Activated naive CD4-positive, alpha-beta T cell treated with Interleukin-2 at 50 U/mL for 16 hours (primary cell): Measurements from ENCODE around the gene EIF2AK3.
"Not testable (repeated sequence)": the region's sequence is repeated elsewhere in the genome, so short reads cannot be mapped to it uniquely, and the experiment has no call there.

Experiments
- DNase-seq: peaks from one replicate; pipeline ENCODE4 v3.0.0-alpha.2; 2020

Gene EIF2AK3

DNA sequence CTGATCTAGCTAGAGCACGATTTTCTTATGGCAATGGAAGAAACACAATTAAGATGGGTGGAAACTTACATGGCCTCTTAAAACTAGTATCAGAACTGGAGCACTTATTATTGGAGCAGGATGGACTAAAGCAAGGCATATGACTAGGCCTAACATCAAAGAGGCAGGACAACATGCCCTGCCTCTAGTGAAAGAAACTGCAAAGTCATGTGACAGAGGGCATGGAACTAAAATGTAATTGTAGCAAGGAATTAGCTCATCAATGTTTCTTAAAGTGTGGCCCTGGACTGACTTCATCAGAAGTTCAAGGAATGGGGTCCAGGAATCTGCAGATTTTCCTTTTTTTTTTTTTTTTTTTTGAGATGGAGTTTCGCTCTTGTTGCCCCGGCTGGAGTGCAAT, 5.3 kb upstream of the EIF2AK3 start:
- no peak for DNase-seq

- no peak for DNase-seq
These were observed 1.3 kb upstream of the EIF2AK3 start for GRCh38 chr2:88628571-88628939.

GRCh38 chr2:88627856-88628570, 749 bp upstream of the EIF2AK3 start:
- peak; percentile 82 for DNase-seq

GRCh38 chr2:88626171-88627054, 851 bp downstream of the EIF2AK3 start:
- DNase-seq = peak; percentile 56

GRCh38 chr2:88624477-88624876, 2.8 kb downstream of the EIF2AK3 start:
- DNase-seq = no peak

DNA sequence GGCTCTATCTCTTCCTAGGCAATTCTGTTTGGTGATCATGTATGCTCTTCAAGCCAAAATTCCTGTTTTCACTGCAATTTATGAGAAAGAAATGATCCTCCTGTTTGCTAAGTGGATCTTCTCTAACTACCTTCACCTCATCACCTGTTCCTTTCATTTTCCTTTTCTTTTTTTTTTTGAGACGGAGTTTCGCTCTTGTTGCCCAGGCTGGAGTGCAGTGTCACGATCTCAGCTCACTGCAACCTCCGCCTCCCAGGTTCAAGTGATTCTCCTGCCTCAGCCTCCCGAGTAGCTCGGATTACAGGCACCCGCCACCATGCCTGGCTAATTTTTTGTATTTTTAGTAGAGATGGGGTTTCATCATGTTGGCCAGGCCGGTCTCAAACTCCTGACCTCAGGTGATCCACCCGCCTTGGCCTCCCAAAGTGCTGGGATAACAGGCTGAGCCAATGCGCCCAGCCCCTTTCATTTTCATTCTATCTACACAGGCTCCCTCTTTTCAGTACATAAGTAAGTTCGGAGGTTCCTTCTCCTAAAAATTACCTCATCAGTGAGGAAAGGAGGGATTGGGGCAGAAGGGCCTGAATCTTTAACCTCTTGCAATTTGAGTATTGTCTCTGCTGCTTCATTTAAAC, 3.3 kb downstream of the EIF2AK3 start:
- DNase-seq = not testable (repeated sequence)

DNA sequence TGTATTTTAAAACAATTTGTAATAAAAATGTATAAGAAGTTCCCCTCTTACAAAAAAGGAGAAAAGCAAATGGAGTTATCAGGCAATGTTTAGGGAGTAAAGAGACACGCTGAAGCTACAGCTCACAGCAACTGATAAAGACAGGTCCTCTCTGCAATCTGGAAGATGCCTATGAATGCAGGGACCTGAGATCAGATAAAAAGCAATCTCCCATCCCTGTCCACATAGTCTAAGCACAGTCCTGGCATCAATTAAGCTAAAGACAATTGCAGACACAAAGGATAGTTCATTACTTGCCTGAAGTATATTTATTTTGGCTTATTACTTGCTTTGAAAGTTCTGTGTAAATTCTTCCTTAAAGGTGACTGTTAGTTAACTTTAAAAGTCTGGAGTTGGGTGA, 5.0 kb downstream of the EIF2AK3 start:
- DNase-seq = no peak

DNA sequence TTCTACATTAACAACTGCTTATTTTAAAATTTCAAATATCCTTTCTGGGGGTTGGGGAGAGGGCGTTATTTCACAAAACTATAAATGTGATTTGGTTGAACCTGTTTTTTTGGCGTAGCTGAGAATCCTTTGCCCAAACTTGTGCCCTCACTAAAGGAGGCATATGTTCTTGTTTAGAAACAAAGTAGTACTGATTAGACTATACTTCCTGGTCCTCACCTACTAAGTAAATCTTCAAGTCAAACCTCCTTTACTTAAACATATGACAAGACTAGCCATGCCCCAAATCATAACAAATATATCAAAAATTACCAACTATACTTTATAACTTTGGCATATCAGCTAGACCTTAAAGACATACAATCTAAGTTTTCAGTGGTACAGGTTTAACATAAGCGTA, 5.8 kb downstream of the EIF2AK3 start:
- DNase-seq = no peak

- DNase-seq = no peak
These were observed 7.2 kb downstream of the EIF2AK3 start for GRCh38 chr2:88620015-88620414.

GRCh38 chr2:88615822-88616221, 11.4 kb downstream of the EIF2AK3 start:
- no peak for DNase-seq

DNA sequence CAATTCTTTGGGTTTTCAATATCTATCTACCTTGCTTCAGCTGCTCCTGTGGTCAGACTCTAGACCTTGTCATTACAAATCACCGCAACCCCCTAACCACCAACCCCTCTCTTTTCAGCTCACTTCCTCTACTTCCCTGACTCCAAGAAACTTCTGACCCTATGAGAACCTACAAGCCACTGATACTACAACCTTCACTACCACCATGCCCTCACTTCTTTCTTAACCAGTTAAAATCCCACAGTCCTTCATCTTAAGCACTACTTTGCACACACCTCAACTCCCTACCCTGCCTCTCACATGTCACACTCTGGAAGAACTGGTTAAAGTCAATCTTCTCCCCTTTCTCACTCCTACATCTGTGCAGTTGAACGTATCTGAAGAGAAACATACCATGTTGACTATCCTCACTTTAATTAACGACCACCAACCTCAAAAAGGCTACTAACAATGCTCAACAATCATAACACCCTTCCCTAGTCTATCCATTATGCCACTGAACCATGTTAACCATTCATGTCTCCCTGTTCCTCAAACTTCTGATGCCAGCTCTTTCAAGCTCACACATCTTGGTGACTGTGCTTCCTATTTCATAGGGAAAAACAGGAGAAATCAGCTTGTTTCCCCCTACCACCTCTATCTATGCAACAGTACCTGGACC, 12.6 kb downstream of the EIF2AK3 start:
- DNase-seq = no peak

DNA sequence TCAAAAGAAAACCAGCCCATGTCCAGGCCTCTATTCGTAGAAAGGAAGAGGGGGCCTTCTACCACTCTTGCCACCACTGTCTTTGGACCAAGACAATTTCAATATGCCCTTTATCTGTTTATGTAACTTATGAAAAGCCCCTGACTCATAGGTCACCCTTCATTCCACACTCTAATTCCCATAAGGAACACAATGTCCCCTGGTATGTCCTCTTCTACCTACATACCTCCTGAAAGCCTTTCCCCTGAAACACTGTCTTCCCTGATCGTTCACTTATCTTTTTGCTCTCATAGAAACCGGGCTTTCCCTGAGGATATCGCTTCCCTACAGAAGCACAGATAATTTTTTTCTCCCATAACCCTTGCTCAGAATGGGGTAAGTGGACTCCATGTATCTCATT, 13.3 kb downstream of the EIF2AK3 start:
- no peak for DNase-seq

DNA sequence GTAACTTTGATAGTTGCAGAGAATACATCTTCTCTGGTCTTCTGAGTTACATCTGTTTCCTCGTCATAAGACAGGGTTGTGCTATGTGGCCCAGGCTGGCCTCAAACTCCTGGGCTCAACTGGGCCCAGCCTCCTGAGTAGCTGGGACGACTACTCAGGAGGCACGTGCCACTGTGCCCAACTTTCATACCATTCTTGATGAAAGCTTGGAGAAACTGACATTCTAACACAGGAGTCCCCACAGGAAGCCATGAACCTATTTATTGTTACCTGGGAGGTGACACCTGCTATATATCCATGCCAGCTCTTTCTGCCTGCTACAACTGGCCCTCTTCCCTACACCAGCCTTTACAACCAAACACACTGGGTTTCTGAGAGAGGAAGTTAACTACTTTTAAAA, 19.1 kb downstream of the EIF2AK3 start:
- DNase-seq = no peak

- no peak for DNase-seq
These were observed 19.8 kb downstream of the EIF2AK3 start for GRCh38 chr2:88607416-88607815.

DNA sequence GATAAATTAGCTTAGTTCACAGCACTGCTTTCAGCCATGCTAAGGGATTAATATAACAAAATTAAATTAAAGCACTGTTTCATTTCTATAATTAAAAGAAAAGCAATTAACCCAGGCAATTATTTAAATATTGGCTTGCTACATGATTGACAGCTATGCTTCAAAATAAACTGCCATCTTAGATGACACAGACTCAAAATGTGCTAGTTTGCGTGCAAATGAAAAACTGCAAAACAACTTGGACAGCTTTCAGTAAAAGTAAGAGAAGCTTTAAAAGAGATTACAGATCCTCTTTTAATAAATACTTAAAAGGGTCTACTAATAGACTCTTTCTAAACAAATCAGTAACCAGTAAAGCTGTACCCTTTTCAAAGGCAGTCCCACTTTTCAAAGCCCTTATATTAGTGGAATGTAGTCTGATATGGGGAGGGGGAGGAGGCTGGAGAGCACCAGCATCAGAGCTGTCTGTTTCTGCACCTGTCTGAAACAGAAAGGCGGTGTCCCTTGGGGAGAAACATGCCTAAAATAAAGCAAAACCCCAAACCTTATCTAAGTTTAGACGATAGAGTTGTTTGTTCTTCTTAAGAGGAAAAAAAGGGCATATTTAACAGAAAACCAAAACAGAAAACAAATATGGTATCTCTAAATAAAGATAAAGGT, 20.8 kb downstream of the EIF2AK3 start:
- no peak for DNase-seq

DNA sequence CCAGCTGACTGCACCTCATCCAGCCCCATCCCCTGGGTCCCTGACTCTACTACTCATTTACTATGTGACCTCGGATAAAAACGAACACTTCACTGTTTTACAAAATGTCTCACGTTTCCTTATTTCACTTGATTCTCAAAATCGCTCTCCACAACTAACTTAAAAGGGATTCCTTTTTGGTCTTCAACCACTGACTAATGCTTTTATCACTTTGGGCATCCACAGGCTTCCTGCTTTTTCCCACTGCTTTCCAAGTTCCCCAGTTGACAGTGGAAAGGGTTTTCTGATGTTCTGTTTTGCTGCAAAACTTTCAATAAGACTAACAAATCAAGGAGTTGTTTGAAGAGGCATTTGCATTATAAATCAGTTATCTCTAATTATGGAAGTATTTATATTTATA, 24.1 kb downstream of the EIF2AK3 start:
- no peak for DNase-seq

GRCh38 chr2:88602022-88602421, 25.2 kb downstream of the EIF2AK3 start:
- no peak for DNase-seq

DNA sequence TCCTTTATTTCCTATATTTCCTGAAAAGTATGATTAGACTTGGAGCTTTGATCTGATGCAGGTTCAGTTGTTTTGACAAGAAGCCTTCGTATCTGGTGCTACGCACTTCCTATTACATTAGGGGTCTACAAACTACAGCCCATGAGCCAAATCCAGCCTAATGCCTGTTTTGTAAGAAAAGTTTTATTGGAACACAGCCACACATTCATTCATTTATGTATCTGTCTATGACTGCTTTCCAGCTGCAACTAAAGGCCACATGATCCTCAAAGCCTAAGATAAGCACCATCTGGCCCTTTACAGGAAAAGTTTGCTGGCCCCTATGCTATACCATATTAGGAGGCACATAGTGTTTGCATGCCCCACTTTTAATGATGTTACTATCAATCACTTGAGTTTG, 26.0 kb downstream of the EIF2AK3 start:
- no peak for DNase-seq

DNA sequence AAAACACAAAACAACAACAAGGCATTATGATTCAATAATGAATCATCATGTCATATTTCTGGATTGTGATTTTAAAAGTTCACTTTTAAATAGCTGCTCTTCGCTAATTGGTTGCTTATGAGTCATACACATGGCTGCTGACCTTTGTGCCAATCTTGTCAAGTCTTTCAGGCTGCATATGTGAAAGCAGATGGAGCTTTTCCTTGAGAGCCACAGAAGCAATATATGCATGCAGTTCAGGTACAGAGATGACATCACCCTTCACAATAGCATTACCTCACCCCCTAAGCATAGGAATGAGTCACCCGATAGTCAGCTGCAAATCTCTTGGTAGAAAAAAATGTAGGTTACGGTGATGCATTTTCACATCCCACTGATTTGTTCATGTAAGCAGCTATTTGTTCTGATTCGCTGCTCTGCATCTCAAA, 27.2 kb downstream of the EIF2AK3 start:
- peak; percentile 40 for DNase-seq

GRCh38 chr2:88599527-88599926, 27.7 kb downstream of the EIF2AK3 start:
- no peak for DNase-seq

DNA sequence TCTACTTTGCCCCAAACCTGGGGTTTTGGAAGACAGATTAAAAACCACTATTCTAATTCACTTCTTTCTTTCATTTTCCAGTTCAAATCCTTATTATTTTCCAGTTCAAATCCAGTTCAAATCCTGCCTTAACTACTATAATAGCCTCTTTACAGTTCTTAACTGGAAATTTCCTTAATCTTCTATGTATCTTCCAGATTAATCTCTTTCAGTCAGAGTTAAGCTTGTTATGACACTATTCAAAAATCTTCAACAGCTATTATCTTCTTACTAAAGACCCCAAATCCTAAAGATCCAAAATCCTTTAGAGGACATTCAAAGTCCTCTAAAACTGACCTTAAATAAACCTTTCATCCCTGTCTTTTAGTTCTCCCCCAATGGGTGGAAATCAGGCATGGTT, 30.1 kb downstream of the EIF2AK3 start:
- no peak for DNase-seq

- DNase-seq = no peak
These were observed 31.0 kb downstream of the EIF2AK3 start for GRCh38 chr2:88596141-88596830.
